ENCODE results near the gene TMEM240. TPM values are rescaled to one million over a fixed set of nuclear protein-coding genes. Genes with fewer than 3 reads are reported as not detected.

The TMEM240 gene
- total RNA-seq, 1 donor = 2.2 TPM

- TF ChIP-seq CTCF (IDR thresholded peaks at IDR 0.05; ENCODE audit: insufficient read depth, low read depth, low read length) = no peak
- no peak overlapping the region for H3K4me3 ChIP-seq (ENCODE audit: low read depth, low read length)
- DNase-seq (ENCODE audit: low read depth) = peak; percentile 62
Measured at GRCh38 chr1:1564268-1564667, 23.8 kb upstream of the TMEM240 start.

- DNase-seq (ENCODE audit: low read depth) = no peak
- H3K4me3 ChIP-seq (ENCODE audit: low read depth, low read length) = no peak overlapping the region
- no peak for TF ChIP-seq CTCF (IDR thresholded peaks at IDR 0.05; ENCODE audit: insufficient read depth, low read depth, low read length)
Measured at GRCh38 chr1:1563688-1564087, 23.3 kb upstream of the TMEM240 start.

GRCh38 chr1:1562556-1563195 is 22.3 kb upstream of the TMEM240 start:
- no peak for DNase-seq (ENCODE audit: low read depth)
- no peak overlapping the region for H3K4me3 ChIP-seq (ENCODE audit: low read depth, low read length)
- TF ChIP-seq CTCF (IDR thresholded peaks at IDR 0.05; ENCODE audit: insufficient read depth, low read depth, low read length) = no peak

- no peak for DNase-seq (ENCODE audit: low read depth)
- H3K4me3 ChIP-seq (ENCODE audit: low read depth, low read length) = no peak overlapping the region
- TF ChIP-seq CTCF (IDR thresholded peaks at IDR 0.05; ENCODE audit: insufficient read depth, low read depth, low read length) = no peak
Measured at GRCh38 chr1:1561801-1562470, 21.5 kb upstream of the TMEM240 start.

GRCh38 chr1:1560178-1560577 is 19.8 kb upstream of the TMEM240 start:
- no peak for TF ChIP-seq CTCF (IDR thresholded peaks at IDR 0.05; ENCODE audit: insufficient read depth, low read depth, low read length)
- no peak for DNase-seq (ENCODE audit: low read depth)
- no peak overlapping the region for H3K4me3 ChIP-seq (ENCODE audit: low read depth, low read length)

- TF ChIP-seq CTCF (IDR thresholded peaks at IDR 0.05; ENCODE audit: insufficient read depth, low read depth, low read length) = no peak
- no peak for DNase-seq (ENCODE audit: low read depth)
- H3K4me3 ChIP-seq (ENCODE audit: low read depth, low read length) = no peak overlapping the region
Measured at GRCh38 chr1:1559066-1559465, 18.6 kb upstream of the TMEM240 start.

Measured in fibroblast of villous mesenchyme (primary cell).